ENCODE results near the gene ANG. TPM values are rescaled to one million over a fixed set of nuclear protein-coding genes. Genes with fewer than 3 reads are reported as not detected.

The ANG gene
- polyA plus RNA-seq, 3 donors, result 9.8 to 55.7 (median 31.4) TPM

DNA sequence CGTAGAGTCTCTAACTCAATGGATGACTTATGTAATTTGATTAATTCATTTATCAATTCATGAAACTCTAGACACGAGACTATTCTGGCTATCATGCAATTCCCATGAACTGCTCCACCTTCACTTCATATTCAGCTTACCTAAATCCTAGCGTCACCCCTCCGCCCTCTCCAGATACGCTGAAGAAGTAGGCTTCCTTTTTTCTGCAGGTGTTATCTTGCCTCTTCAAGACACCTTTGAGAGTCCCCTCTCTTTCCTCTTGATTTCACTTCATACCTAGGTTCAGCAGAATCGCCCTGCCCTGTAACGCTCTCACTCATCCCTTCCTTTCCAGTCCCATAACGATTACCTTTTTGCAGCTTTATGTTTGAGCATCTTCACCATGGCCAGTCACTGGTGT lies 8.2 kb upstream of the ANG start:
- TF ChIP-seq, protein P1, sequence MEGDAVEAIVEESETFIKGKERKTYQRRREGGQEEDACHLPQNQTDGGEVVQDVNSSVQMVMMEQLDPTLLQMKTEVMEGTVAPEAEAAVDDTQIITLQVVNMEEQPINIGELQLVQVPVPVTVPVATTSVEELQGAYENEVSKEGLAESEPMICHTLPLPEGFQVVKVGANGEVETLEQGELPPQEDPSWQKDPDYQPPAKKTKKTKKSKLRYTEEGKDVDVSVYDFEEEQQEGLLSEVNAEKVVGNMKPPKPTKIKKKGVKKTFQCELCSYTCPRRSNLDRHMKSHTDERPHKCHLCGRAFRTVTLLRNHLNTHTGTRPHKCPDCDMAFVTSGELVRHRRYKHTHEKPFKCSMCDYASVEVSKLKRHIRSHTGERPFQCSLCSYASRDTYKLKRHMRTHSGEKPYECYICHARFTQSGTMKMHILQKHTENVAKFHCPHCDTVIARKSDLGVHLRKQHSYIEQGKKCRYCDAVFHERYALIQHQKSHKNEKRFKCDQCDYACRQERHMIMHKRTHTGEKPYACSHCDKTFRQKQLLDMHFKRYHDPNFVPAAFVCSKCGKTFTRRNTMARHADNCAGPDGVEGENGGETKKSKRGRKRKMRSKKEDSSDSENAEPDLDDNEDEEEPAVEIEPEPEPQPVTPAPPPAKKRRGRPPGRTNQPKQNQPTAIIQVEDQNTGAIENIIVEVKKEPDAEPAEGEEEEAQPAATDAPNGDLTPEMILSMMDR (IDR thresholded peaks at IDR 0.05), result no peak
- Mint-ChIP-seq H3K36me3 (no peaks in the 10 kb centered on the region), H3K9me3 (no peaks in the 10 kb centered on the region), H3K4me3 (no peak overlapping the region), H3K4me1 (peaks cover 31% of the 10 kb centered on the region), H3K27me3 (ENCODE audit: low read depth in 3 of 3) (peaks cover 0 to 9% (median 2%) of the 10 kb centered on the region in 3 donors), H3K27ac (no peak overlapping the region)
- Histone ChIP-seq H3K4me3 (replicated peaks in 1 of 3; ENCODE audit: low read depth in 2 of 3, low read length in 3 of 3) (peak overlapping the region in 1 of 3 experiments; percentile 91), H3K4me2 (replicated peaks; ENCODE audit: extremely low read depth, low read length, poor library complexity, severe bottlenecking) (peak overlapping the region; percentile 88), H3K27me3 (ENCODE audit: control insufficient read depth in 2 of 2, insufficient read depth in 2 of 2, low read length in 2 of 2) (no peaks in the 10 kb centered on the region), H2AFZ (ENCODE audit: insufficient read depth, low read depth, low read length, poor library complexity, severe bottlenecking) (no peak overlapping the region), H3K9me3 (replicated peaks in 1 of 2; ENCODE audit: control insufficient read depth in 1 of 2, insufficient read depth in 1 of 2, low read length in 2 of 2) (no peaks in the 10 kb centered on the region), H3K4me1 (ENCODE audit: control insufficient read depth in 1 of 2, insufficient read depth in 2 of 2, low read length in 2 of 2) (peaks cover 46 to 48% of the 10 kb centered on the region in 2 donors), H4K20me1 (ENCODE audit: insufficient read depth, low read length) (no peaks in the 10 kb centered on the region), H3K79me2 (ENCODE audit: insufficient read depth, low read length) (no peaks in the 10 kb centered on the region), H3K27ac (ENCODE audit: low read depth in 1 of 2, low read length in 2 of 2) (no peak overlapping the region), H3K9ac (ENCODE audit: insufficient read depth, low read length, poor library complexity, severe bottlenecking) (no peak overlapping the region), H3K36me3 (replicated peaks in 1 of 2; ENCODE audit: control insufficient read depth in 1 of 2, insufficient read depth in 2 of 2, low read length in 2 of 2) (no peaks in the 10 kb centered on the region)
- intact Hi-C loops (cut with micrococcal nuclease), result loop anchor here (5.0 to 10.0 kb wide), 6 partner anchors 48 to 424 kb away; partner anchors contain the start of genes PARP2 (in 1 of the 2), TMEM253 (in 1 of the 2) and ZNF219 (in 1 of the 2)
- no peak for DNase-seq
- 57% methylated on average over 7 of the region's 8 CpGs for WGBS (ENCODE audit: insufficient coverage)

DNA sequence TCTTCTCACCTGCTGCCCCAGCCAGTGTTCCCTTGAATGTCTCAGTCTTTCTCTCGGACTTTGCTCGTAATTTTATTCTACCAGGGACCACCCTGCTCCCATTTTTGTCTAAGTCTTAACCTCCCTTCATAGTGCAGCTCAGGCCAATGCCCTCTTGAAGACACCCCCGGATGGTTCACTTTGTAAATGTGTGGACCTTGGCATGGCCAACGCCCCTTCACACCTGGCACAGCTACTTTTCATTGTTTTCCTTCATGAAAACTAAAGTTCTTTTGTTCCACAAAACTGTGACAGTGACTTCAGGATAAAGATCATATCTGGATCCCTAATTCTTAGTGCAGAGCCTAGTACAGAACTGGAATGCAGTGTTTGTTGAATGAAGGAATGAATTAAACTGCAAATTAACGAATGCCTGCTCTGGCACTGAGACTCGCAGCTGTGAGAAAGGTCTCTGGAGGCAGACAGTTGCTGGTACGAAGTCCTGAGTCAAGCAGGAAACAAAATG lies 7.7 kb upstream of the ANG start:
- TF ChIP-seq, protein P1 (IDR thresholded peaks at IDR 0.05), result no peak
- H3K27me3 ChIP-seq (ENCODE audit: control insufficient read depth in 2 of 2, insufficient read depth in 2 of 2, low read length in 2 of 2), result no peaks in the 10 kb centered on the region
- intact Hi-C loops (cut with micrococcal nuclease), result loop anchor here (5.0 to 10.0 kb wide), 6 partner anchors 49 to 424 kb away; partner anchors contain the start of genes PARP2 (in 1 of the 2), TMEM253 (in 1 of the 2) and ZNF219 (in 1 of the 2)
- H3K4me1 ChIP-seq (ENCODE audit: control insufficient read depth in 1 of 2, insufficient read depth in 2 of 2, low read length in 2 of 2), result peaks cover 51 to 54% of the 10 kb centered on the region in 2 donors
- H3K27me3 Mint-ChIP-seq (ENCODE audit: low read depth in 3 of 3), result peaks cover 0 to 9% (median 2%) of the 10 kb centered on the region in 3 donors
- WGBS (ENCODE audit: insufficient coverage), result 21% methylated on average over 6 of the region's 7 CpGs
- H3K36me3 ChIP-seq (replicated peaks in 1 of 2; ENCODE audit: control insufficient read depth in 1 of 2, insufficient read depth in 2 of 2, low read length in 2 of 2), result no peaks in the 10 kb centered on the region
- no peak overlapping the region for H3K4me3 Mint-ChIP-seq
- no peaks in the 10 kb centered on the region for H3K9me3 ChIP-seq (replicated peaks in 1 of 2; ENCODE audit: control insufficient read depth in 1 of 2, insufficient read depth in 1 of 2, low read length in 2 of 2)
- no peaks in the 10 kb centered on the region for H3K36me3 Mint-ChIP-seq
- H2AFZ ChIP-seq (ENCODE audit: insufficient read depth, low read depth, low read length, poor library complexity, severe bottlenecking), result peak overlapping the region; percentile 77
- H3K79me2 ChIP-seq (ENCODE audit: insufficient read depth, low read length), result no peaks in the 10 kb centered on the region
- peak overlapping the region; percentile 91 for H3K9ac ChIP-seq (ENCODE audit: insufficient read depth, low read length, poor library complexity, severe bottlenecking)
- H4K20me1 ChIP-seq (ENCODE audit: insufficient read depth, low read length), result no peaks in the 10 kb centered on the region
- H3K4me2 ChIP-seq (replicated peaks; ENCODE audit: extremely low read depth, low read length, poor library complexity, severe bottlenecking), result peak overlapping the region; percentile 88
- no peak for DNase-seq
- H3K4me3 ChIP-seq (replicated peaks in 1 of 3; ENCODE audit: low read depth in 2 of 3, low read length in 3 of 3), result peak overlapping the region; percentile 84 to 91 (median 86)
- H3K4me1 Mint-ChIP-seq, result peaks cover 36% of the 10 kb centered on the region
- H3K27ac ChIP-seq (ENCODE audit: low read depth in 1 of 2, low read length in 2 of 2), result peak overlapping the region; percentile 96 to 99
- no peaks in the 10 kb centered on the region for H3K9me3 Mint-ChIP-seq
- H3K27ac Mint-ChIP-seq, result no peak overlapping the region

Data from CD14-positive monocyte (primary cell).